CD4-positive, alpha-beta memory T cell (primary cell): ENCODE results near the gene KRT12. TPM values are rescaled to one million over a fixed set of nuclear protein-coding genes. Genes with fewer than 3 reads are reported as not detected.

ENCODE experiments used
- CTCF ChIA-PET: fragments of 350-600 bp; sonication (Branson Sonifier 250); formaldehyde crosslinking; loops from one replicate; lab custom pipeline; 2021; ENCODE audit warnings: inconsistent platforms; ENCODE audit not compliant: partially characterized antibody; lab: Charles Lee
- POLR2A ChIA-PET: fragments of 350-600 bp; sonication (Branson Sonifier 250); formaldehyde crosslinking; loops from one replicate; lab custom pipeline; 2021; ENCODE audit not compliant: partially characterized antibody; lab: Charles Lee
- DNase-seq, 5 donors: peaks; one replicate each; pipeline versions ENCODE4 v3.0.0 to v3.0.0-alpha.2; 2020 to 2022; ENCODE audit warnings: mixed read lengths in 1 of 5
- H3K27ac ChIP-seq: one replicate; pipeline ENCODE4 v1.7.0; 2013; ENCODE audit warnings: low read depth, low read length
- H3K27me3 ChIP-seq: 2 replicates; pipeline ENCODE4 v1.7.0; 2013; ENCODE audit warnings: mild to moderate bottlenecking, low read length, moderate library complexity; ENCODE audit not compliant: insufficient read depth
- H3K36me3 ChIP-seq: 2 replicates; pipeline ENCODE4 v1.7.0; 2013; ENCODE audit warnings: mild to moderate bottlenecking, low read length, moderate library complexity; ENCODE audit not compliant: insufficient read depth
- H3K4me1 ChIP-seq: 2 replicates; pipeline ENCODE4 v1.7.0; 2013; ENCODE audit warnings: mild to moderate bottlenecking, low read length, moderate library complexity; ENCODE audit not compliant: insufficient read depth
- H3K4me3 ChIP-seq, 2 donors: one replicate each; pipeline ENCODE4 v1.7.0; 2013; ENCODE audit warnings: low read length in 2 of 2, mild to moderate bottlenecking in 1 of 2
- H3K9me3 ChIP-seq, 2 donors: one replicate each; pipeline ENCODE4 v1.7.0; 2013; ENCODE audit warnings: low read length in 2 of 2, control low read depth in 1 of 2; ENCODE audit not compliant: control insufficient read depth in 1 of 2
- H3K27ac Mint-ChIP-seq, 7 donors: one replicate each; pipeline ENCODE4 v1.8.0; 2020 to 2021; ENCODE audit warnings: mixed read lengths in 7 of 7, mild to moderate bottlenecking in 6 of 7, inconsistent platforms in 3 of 7, moderate library complexity in 3 of 7
- H3K27me3 Mint-ChIP-seq, 2 donors: one replicate each; pipeline ENCODE4 v1.8.0; 2020 to 2021; ENCODE audit warnings: mixed read lengths in 2 of 2
- H3K36me3 Mint-ChIP-seq, 2 donors: one replicate each; pipeline ENCODE4 v1.8.0; 2020 to 2021; ENCODE audit warnings: mixed read lengths in 2 of 2, inconsistent platforms in 1 of 2, mild to moderate bottlenecking in 1 of 2
- H3K4me1 Mint-ChIP-seq, 4 donors: one replicate each; pipeline ENCODE4 v1.8.0; 2020 to 2021; ENCODE audit warnings: mixed read lengths in 4 of 4, mild to moderate bottlenecking in 1 of 4
- H3K4me3 Mint-ChIP-seq, 8 donors: one replicate each; pipeline ENCODE4 v1.8.0; 2020 to 2021; ENCODE audit warnings: mixed read lengths in 8 of 8, mild to moderate bottlenecking in 7 of 8, moderate library complexity in 6 of 8, inconsistent platforms in 3 of 8
- H3K9me3 Mint-ChIP-seq, 8 donors: one replicate each; pipeline ENCODE4 v1.8.0; 2020 to 2021; ENCODE audit warnings: mixed read lengths in 8 of 8, mild to moderate bottlenecking in 5 of 8, inconsistent platforms in 3 of 8, moderate library complexity in 1 of 8
- intact Hi-C: fragments of 100-400 bp; cut with micrococcal nuclease; formaldehyde crosslinking; loops from one replicate; pipeline ENCODE4 v1.15.1; 2023
- polyA plus RNA-seq, 2 donors: library from polyadenylated mRNA; unstranded; fragments of 300-500 nt; fragmentation: Illumina TruSeq; gene quantifications; one replicate each; pipeline ENCODE4 v1.2.3, GENCODE V29; 2021
- total RNA-seq, 2 experiments: library from RNA; stranded (reverse); gene quantifications; one replicate each; pipeline ENCODE4 v1.2.3, GENCODE V29; 2021

KRT12 gene
- total and polyA plus RNA-seq, 4 experiments from 2014 or later: not detected

DNA sequence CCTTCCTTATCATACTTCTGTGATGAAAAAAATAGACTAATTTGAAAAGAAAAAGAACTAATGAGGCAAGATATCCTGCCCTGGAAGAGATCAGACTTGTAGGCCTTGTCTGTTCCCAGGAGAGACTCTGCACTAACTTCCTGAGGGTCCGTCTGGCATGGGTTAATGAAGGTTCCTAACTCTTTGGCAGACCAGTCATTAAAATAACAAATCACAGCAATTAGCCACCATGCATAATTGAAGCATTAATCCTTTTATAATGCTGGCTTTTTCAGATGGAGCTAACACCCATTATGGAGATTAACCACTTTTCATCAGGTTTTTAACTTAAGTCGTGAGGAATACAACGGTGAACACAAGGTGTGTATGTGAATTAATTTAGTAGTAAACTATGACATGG lies 34.2 kb downstream of the KRT12 start:
- peaks cover 0 to 3% (median 0%) of the 10 kb centered on the region in 4 donors for H3K4me1 Mint-ChIP-seq
- no peak overlapping the region for H3K4me3 Mint-ChIP-seq
- Histone ChIP-seq H3K27ac (no peak overlapping the region), H3K9me3 (no peaks in the 10 kb centered on the region), H3K4me1 (no peaks in the 10 kb centered on the region), H3K36me3 (no peaks in the 10 kb centered on the region), H3K4me3 (no peak overlapping the region), H3K27me3 (no peaks in the 10 kb centered on the region)
- no peak overlapping the region for H3K27ac Mint-ChIP-seq
- ChIA-PET POLR2A (no interaction called here), CTCF (interaction anchor here (0.8 to 1.4 kb wide), 3 partner anchors 14 to 830 kb away, joined by 3 to 5 read pairs (median 4); no protein-coding TSS in a partner anchor)
- DNase-seq: no peak
- no peaks in the 10 kb centered on the region for H3K9me3 Mint-ChIP-seq
- intact Hi-C loops: no loop called here
- H3K36me3 Mint-ChIP-seq: peaks cover 4 to 14% of the 10 kb centered on the region in 2 donors
- H3K27me3 Mint-ChIP-seq: no peaks in the 10 kb centered on the region

DNA sequence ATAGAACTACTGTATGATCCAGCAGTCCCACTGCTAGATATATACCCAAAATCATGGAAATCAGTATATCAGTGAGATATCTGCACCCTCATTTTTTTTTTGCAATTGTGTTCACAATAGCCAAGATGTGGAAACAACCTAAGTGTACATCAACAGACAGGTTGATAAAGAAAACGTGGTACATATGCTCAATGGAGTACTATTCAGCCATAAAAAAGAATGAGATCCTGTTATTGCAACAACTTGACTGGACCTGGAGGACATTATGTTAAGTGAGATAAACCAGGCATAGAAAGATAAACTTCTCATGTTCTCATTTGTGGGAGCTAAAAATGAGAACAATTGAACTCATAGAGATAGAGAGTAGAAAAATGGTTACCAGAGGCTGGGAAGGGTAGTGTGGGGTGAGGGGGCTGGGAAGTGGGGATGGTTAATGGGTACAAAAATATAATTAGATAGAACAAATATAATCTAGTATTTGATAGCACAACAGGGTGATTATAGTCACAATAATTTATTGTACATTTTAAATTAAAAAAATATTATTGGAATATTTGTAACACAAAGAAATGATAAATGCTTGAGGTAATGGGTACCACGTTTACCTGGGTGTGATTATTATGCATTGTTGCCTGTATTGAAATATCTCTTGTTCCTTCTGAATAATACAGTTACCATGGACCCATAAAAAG lies 36.8 kb downstream of the KRT12 start:
- CTCF ChIA-PET: no interaction called here
- peaks cover 0 to 6% (median 0%) of the 10 kb centered on the region in 4 donors for H3K4me1 Mint-ChIP-seq
- intact Hi-C loops: no loop called here
- H3K36me3 Mint-ChIP-seq: peaks cover 4 to 28% of the 10 kb centered on the region in 2 donors
- H3K27ac Mint-ChIP-seq: no peak overlapping the region
- no peaks in the 10 kb centered on the region for H3K9me3 Mint-ChIP-seq
- peaks cover 7 to 11% of the 10 kb centered on the region in 2 donors for H3K27me3 Mint-ChIP-seq
- Histone ChIP-seq H3K9me3 (no peaks in the 10 kb centered on the region), H3K4me1 (no peaks in the 10 kb centered on the region), H3K4me3 (no peak overlapping the region), H3K27me3 (no peaks in the 10 kb centered on the region), H3K27ac (no peak overlapping the region), H3K36me3 (no peaks in the 10 kb centered on the region)
- H3K4me3 Mint-ChIP-seq: no peak overlapping the region
- no peak for DNase-seq
- POLR2A ChIA-PET: no interaction called here

DNA sequence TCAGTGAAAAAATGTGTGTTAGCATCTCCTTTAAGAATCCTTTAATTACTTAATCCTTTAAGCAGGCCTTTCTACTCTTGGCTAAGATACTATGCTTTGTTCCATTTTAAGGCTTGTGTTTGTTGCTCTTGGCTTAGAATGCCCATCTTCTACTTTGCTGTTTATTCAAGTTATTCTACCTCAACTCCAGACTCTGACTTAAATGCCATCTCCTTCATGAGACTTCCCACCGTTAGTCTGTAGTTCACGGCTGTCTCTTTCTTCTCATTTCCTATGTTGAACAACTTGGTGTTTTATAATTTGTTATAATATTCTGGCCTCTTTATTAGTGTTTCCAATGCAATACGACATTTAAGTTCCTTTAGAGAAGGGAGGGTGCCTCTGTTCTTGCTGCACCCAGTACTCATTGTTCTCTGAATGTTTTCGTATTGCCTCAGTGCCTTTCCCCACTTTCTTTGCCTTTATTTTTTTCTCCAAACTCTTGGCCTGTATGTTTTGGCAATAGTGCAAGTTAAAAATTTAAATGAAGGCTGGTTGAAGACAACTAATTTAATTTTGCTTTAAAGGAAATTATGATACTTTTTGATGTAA lies 38.5 kb downstream of the KRT12 start:
- no peaks in the 10 kb centered on the region for H3K9me3 Mint-ChIP-seq
- H3K36me3 Mint-ChIP-seq: peaks cover 1 to 33% of the 10 kb centered on the region in 2 donors
- no peak overlapping the region for H3K27ac ChIP-seq
- H3K4me1 ChIP-seq: no peaks in the 10 kb centered on the region
- intact Hi-C loops: no loop called here
- H3K27me3 Mint-ChIP-seq: peaks cover 8 to 11% of the 10 kb centered on the region in 2 donors
- H3K4me3 ChIP-seq: no peak overlapping the region
- POLR2A ChIA-PET: no interaction called here
- H3K4me1 Mint-ChIP-seq: peaks cover 0 to 6% (median 0%) of the 10 kb centered on the region in 4 donors
- no peak for DNase-seq
- CTCF ChIA-PET: no interaction called here
- H3K27ac Mint-ChIP-seq: no peak overlapping the region
- H3K27me3 ChIP-seq: no peaks in the 10 kb centered on the region
- H3K36me3 ChIP-seq: no peaks in the 10 kb centered on the region
- H3K9me3 ChIP-seq: no peaks in the 10 kb centered on the region
- no peak overlapping the region for H3K4me3 Mint-ChIP-seq

DNA sequence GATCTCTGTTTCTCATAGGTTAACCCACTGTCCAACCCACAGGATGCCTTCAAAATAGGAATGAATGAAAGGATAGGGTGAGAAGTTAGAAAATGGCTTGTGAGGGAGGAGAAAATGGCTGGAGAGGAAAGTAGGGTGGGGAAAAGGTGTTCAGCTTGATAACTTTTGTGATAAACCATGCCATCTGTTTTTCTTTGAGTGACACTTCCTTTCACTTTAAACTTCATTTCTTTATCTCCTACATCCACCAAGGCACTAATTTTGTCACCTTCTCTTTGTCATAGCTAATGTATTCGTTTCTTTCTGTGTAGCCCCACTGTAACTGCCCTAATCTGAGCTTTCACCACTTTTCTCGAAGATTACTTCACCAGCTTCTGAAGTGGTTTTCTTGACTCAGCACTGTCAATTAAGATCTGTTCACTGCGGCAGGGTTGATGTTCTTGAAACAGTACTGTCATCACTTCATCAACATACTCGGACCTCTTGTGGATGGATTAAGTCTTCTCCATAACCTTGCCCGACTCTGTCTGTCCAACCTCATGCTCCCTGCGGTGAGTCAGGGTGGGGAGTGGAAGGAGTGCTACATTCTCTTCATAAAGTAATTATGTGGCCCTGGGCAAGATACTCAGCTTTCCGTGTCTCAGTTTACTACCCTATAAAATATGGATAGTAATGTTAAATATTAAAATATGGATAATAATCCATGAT lies 39.1 kb downstream of the KRT12 start:
- Mint-ChIP-seq H3K27me3 (peaks cover 9 to 11% of the 10 kb centered on the region in 2 donors), H3K4me1 (peaks cover 0 to 6% (median 0%) of the 10 kb centered on the region in 4 donors), H3K4me3 (no peak overlapping the region), H3K27ac (no peak overlapping the region), H3K36me3 (peaks cover 0 to 33% of the 10 kb centered on the region in 2 donors), H3K9me3 (no peaks in the 10 kb centered on the region)
- CTCF ChIA-PET: no interaction called here
- H3K36me3 ChIP-seq: no peaks in the 10 kb centered on the region
- no peak for DNase-seq
- intact Hi-C loops: no loop called here
- H3K4me3 ChIP-seq: no peak overlapping the region
- no peaks in the 10 kb centered on the region for H3K9me3 ChIP-seq
- no peak overlapping the region for H3K27ac ChIP-seq
- H3K27me3 ChIP-seq: no peaks in the 10 kb centered on the region
- no peaks in the 10 kb centered on the region for H3K4me1 ChIP-seq
- POLR2A ChIA-PET: no interaction called here

DNA sequence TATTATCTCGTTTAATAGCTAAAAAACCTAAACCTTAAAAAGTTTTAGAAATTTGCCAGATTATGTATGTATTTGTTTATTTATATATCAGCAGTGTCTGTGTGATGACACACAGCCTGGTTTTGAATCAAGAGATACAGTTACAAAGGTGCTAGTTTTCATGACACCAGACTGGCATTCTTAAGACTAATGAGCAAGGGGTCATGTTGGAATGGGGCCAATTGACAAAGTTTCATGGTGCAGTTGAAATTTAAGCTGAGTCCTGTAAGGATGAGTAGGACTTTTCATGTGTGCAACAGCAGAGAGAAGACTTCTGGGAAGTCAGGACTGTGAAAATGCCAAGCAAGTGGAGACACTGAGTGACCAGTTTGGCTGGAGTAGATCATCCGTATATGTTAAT lies 41.4 kb downstream of the KRT12 start:
- intact Hi-C loops: no loop called here
- no peaks in the 10 kb centered on the region for H3K9me3 Mint-ChIP-seq
- H3K4me1 Mint-ChIP-seq: peaks cover 0 to 6% (median 0%) of the 10 kb centered on the region in 4 donors
- no peak overlapping the region for H3K4me3 Mint-ChIP-seq
- no peak overlapping the region for H3K4me3 ChIP-seq
- no peak overlapping the region for H3K27ac Mint-ChIP-seq
- no peaks in the 10 kb centered on the region for H3K9me3 ChIP-seq
- no peaks in the 10 kb centered on the region for H3K36me3 ChIP-seq
- DNase-seq: no peak
- no peaks in the 10 kb centered on the region for H3K4me1 ChIP-seq
- POLR2A ChIA-PET: no interaction called here
- H3K27me3 ChIP-seq: no peaks in the 10 kb centered on the region
- CTCF ChIA-PET: no interaction called here
- H3K27me3 Mint-ChIP-seq: peaks cover 9 to 13% of the 10 kb centered on the region in 2 donors
- H3K27ac ChIP-seq: no peak overlapping the region
- H3K36me3 Mint-ChIP-seq: peaks cover 3 to 41% of the 10 kb centered on the region in 2 donors

DNA sequence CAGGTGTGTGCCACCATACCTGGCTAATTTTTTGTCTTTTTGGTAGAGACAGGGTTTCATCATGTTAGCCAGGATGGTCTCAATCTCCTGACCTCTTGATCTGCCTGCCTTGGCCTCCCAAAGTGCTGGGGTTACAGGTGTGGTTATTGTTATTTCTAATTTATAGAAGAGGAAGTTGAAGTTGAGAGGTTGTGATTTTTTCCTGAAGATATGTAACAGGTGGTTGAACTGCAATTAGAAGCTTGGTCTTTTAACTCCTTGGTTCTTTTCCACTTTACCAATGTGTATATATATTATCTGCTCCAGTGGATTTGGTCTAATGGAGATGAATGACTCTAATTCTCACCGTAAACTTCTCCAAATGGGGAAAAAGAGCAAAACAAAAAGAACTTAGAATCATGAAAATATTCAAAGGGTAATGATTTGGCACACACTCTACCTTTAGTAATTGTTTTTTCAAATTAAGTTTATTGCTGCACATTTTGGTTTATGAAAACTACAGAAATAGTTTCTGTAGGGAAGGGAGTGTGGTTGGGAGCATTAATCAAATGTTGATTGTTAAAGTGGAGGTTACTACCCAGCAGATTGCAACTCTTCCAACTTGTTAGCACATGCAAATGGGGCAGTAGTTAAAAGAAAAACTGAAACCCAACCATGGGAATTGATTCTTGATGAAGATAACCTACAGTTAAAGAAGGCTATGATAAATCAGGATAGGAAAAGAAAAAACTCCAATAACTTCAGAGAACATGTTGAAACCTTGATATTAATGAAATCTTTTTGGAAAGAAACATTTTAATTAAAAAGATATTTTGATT lies 42.8 kb downstream of the KRT12 start:
- Histone ChIP-seq H3K4me1 (peaks cover 10% of the 10 kb centered on the region), H3K4me3 (no peak overlapping the region), H3K27ac (no peak overlapping the region), H3K36me3 (no peaks in the 10 kb centered on the region), H3K27me3 (no peaks in the 10 kb centered on the region), H3K9me3 (no peaks in the 10 kb centered on the region)
- Mint-ChIP-seq H3K4me3 (no peak overlapping the region), H3K27me3 (peaks cover 9 to 13% of the 10 kb centered on the region in 2 donors), H3K36me3 (peaks cover 3 to 43% of the 10 kb centered on the region in 2 donors), H3K9me3 (no peaks in the 10 kb centered on the region), H3K4me1 (peaks cover 0 to 14% (median 8%) of the 10 kb centered on the region in 4 donors), H3K27ac (peak overlapping the region in 1 of 7 donors; percentile 39)
- DNase-seq: no peak
- intact Hi-C loops: no loop called here
- CTCF ChIA-PET: interaction anchor here (1.8 kb wide), 1 partner anchor 839 kb away, joined by 6 read pairs; no protein-coding TSS in a partner anchor
- POLR2A ChIA-PET: no interaction called here
